Kidney epithelial cell (primary cell): ENCODE data around the gene SCN9A. TPM values are rescaled to one million over a fixed set of nuclear protein-coding genes. Genes with fewer than 3 reads are reported as not detected.
A peak's percentile ranks its signal among the peaks of the same experiment; 100 is the strongest.

Experiments
- DNase-seq: peaks from one replicate; pipeline ENCODE4 v3.0.0-alpha.2; 2010; ENCODE audit warnings: low read depth
- H3K27me3 ChIP-seq: 2 replicates; pipeline ENCODE4 v1.6.0; 2011; ENCODE audit warnings: low read length; ENCODE audit not compliant: control insufficient read depth, insufficient read depth
- H3K36me3 ChIP-seq: 2 replicates; pipeline ENCODE4 v1.5.1; 2011; ENCODE audit warnings: low read length; ENCODE audit not compliant: control insufficient read depth, insufficient read depth
- H3K4me3 ChIP-seq: 2 replicates; pipeline ENCODE4 v1.5.1; 2011; ENCODE audit warnings: low read depth, mild to moderate bottlenecking, control low read depth, low read length
- total RNA-seq: library from RNA; depleted of rRNA; stranded (reverse); fragments of >200 nt; gene quantifications from 2 replicates; pipeline ENCODE4 v1.2.3, GENCODE V29; 2015
- TF ChIP-seq, protein P1 (sequence below): IDR thresholded peaks from 2 replicates; pipeline ENCODE4 v1.5.1; 2011; ENCODE audit warnings: mild to moderate bottlenecking, moderate library complexity, low read length, control low read depth, inconsistent platforms; ENCODE audit not compliant: insufficient read depth, poor library complexity, severe bottlenecking

The SCN9A gene
- total RNA-seq: 7.2 and 8.1 TPM in 2 replicates

DNA sequence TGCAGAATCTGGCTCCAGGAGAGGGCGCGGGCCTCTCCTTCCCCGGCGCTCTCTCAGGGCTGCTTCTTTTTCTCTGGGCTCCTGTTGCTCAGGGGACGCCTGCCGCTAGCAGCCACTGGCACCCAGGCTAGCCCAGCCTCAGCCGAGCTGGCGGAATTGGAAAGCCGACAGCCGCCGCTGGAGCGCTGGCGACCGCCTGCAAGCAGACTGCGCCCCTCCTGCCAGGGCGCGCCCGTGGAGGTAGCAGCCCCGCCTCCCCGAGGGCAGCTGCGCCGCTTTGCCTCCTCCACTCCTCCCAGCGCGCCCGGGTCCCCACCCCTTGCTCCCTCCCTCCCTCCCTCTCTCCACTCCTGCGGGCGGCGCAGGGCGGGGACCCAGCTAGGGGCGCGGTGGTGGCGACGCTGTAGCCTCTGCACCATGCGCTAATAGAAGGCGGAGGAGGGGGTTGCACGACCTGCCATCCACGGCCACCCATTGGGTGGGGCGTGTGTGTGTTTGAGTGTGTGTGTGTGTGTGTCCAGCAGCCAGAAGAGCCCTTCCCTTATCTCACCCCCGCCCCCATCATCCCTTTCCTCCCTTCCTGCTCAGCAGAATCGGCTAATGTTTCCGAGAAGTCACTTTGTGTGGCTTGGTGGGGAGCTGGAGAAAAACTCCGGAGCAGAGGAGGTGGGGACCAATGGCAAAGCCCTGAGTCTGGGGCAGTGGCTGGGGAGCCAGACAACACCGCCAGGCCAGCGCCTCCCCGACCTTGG, at the start of gene SCN9A:
Gene SCN9A (minus strand): TSS at position 209 of the 752 bp plus-strand sequence. CDS start 64,188 bp downstream, outside the sequence.
- no peaks in the 10 kb centered on the region for H3K27me3 ChIP-seq
- TF ChIP-seq, protein P1, sequence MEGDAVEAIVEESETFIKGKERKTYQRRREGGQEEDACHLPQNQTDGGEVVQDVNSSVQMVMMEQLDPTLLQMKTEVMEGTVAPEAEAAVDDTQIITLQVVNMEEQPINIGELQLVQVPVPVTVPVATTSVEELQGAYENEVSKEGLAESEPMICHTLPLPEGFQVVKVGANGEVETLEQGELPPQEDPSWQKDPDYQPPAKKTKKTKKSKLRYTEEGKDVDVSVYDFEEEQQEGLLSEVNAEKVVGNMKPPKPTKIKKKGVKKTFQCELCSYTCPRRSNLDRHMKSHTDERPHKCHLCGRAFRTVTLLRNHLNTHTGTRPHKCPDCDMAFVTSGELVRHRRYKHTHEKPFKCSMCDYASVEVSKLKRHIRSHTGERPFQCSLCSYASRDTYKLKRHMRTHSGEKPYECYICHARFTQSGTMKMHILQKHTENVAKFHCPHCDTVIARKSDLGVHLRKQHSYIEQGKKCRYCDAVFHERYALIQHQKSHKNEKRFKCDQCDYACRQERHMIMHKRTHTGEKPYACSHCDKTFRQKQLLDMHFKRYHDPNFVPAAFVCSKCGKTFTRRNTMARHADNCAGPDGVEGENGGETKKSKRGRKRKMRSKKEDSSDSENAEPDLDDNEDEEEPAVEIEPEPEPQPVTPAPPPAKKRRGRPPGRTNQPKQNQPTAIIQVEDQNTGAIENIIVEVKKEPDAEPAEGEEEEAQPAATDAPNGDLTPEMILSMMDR: no peak
- H3K4me3 ChIP-seq: peak within 1 kb of the TSS; percentile 50
- no peak for DNase-seq
- no peaks in the 10 kb centered on the region for H3K36me3 ChIP-seq

DNA sequence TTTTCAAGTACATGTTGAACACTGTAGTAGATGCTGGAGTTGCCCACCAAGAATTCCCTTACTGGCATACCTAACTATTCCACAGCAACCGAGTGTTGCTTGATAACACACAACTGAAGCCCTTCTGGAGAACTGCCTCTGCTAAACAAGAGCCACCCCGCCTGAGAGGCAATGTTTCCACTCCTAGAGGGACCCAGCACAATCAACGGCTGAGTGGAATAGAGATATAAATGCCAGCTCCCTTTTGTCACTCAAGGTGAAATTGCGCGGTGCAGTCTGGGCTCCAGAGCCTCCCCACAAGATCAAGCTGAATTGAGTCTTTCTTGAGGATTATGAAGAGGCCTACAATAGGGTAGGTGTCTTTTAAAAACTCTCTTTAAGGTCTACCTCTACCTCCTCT, 49.1 kb upstream of the SCN9A start:
- Histone ChIP-seq H3K36me3 (no peaks in the 10 kb centered on the region), H3K27me3 (no peaks in the 10 kb centered on the region), H3K4me3 (no peak overlapping the region)
- TF ChIP-seq, protein P1: no peak
- DNase-seq: no peak

DNA sequence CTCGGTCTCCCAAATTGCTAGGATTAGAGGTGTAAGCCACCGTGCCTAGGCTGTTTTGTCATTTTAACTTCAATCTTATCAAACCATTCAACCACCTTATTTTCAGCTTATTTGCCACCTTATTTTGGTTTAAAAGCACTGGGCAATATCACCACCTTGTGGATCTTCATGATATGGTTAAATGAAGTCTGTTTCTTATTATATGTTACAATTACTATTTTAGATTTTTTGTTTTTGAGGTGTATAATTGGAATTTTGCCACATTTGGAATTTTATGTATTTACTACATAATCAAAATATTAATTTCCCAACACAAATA, 43.8 kb upstream of the SCN9A start:
- no peaks in the 10 kb centered on the region for H3K36me3 ChIP-seq
- TF ChIP-seq, protein P1: peak; percentile 60
- DNase-seq: peak; percentile 12
- H3K4me3 ChIP-seq: no peak overlapping the region
- no peaks in the 10 kb centered on the region for H3K27me3 ChIP-seq

DNA sequence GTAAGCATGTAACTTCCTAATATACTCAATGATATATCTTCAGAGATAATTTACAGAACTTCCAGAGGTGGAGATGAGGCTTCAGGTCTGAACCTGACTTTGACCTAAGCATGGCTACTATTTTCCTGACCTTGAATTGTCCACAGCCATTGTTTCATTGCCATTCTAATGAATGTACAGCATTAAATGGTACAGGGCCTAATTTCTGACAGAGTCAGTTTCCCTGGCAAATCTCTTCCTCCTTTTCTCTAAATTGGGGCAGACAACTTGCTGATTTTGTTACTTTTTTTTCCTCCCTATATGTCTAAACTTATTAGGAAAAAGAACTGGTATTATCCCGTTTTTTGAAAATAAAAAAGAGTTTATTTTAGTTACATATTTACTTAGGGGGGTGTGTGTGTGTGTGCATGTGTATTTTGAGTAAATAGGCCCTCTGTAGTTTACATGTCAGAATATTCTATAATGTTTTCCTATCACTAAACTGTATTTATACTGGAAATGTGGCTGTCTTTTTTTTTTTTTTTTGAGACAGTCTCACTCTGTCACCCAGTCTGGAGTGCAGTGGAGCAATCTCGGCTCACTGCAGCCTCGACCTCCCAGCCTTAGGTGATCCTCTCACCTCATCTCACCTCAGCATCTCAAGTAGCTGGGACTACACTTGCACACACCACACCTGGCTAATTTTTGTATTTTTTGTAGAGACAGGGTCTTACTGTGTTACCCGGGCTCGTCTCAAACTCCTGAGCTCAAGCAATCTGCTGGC, 43.3 kb upstream of the SCN9A start:
- Histone ChIP-seq H3K4me3 (no peak overlapping the region), H3K27me3 (no peaks in the 10 kb centered on the region), H3K36me3 (no peaks in the 10 kb centered on the region)
- no peak for DNase-seq
- TF ChIP-seq, protein P1: no peak

DNA sequence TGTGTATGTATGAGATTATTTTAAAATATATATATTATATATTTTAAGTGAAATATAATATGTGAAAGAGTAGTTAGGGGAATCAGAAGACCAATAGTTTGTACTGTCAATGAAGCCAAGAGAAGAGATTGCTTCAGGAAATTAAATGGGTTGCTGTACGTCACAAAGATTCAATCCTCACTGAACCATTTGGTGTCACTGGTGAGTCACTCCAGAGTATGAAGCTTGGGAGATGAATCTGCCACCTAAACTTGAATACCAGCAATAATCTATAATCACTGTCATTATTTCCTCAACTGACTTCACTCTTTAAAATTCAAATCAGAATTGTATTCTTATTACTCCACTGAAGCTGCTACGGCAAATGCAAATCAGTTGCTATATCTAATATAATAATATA, 41.9 kb upstream of the SCN9A start:
- H3K4me3 ChIP-seq: no peak overlapping the region
- DNase-seq: no peak
- no peaks in the 10 kb centered on the region for H3K27me3 ChIP-seq

More for the DNA sequence above, 41.9 kb upstream of the SCN9A start:
- H3K36me3 ChIP-seq: no peaks in the 10 kb centered on the region
- TF ChIP-seq, protein P1: no peak
